A549 (cell line): ENCODE data around the gene AMZ1. TPM values are rescaled to one million over a fixed set of nuclear protein-coding genes. Genes with fewer than 3 reads are reported as not detected.
"Not testable (repeated sequence)": the region's sequence is repeated elsewhere in the genome, so short reads cannot be mapped to it uniquely, and the experiment has no call there.

ENCODE experiments used
- ATAC-seq, 2 experiments: fragments of 200-7000 bp in 1 of 2; fragments of >200 bp in 1 of 2; cut with Nextera tagmentation in 1 of 2; cut with Tn5 transposase in 1 of 2; 3 replicates each; pipeline versions ENCODE4 v1.8.0 to v1.9.1; 2018 to 2020; ENCODE audit warnings: mild to moderate bottlenecking in 1 of 2, moderate library complexity in 1 of 2
- CTCF ChIA-PET: fragments of 300-600 bp; sonication (Branson Sonifier 250); formaldehyde crosslinking; extraction: SDS; loops from one replicate; lab custom pipeline; 2021; ENCODE audit warnings: antibody characterized with exemption, inconsistent platforms; lab: Yijun Ruan, JAX
- POLR2A ChIA-PET: fragments of 350-600 bp; formaldehyde crosslinking; extraction: SDS; loops from one replicate; lab custom pipeline; 2021; ENCODE audit warnings: antibody characterized with exemption, inconsistent platforms; lab: Yijun Ruan, JAX
- DNase-seq, 2 experiments: peaks; one replicate each; pipeline versions ENCODE4 v3.0.0 to v3.0.0-alpha.2; 2011 to 2016; ENCODE audit warnings: low read depth in 1 of 2, low spot score in 1 of 2
- FAIRE-seq: peaks from 2 replicates; lab custom pipeline; 2011; peaks lifted over from hg19 to GRCh38; lab: Jason Lieb, UNC
- H3K27ac ChIP-seq, 2 experiments: fragments of >200 bp; sonication (Bioruptor Twin); formaldehyde crosslinking; 3 replicates each; pipeline ENCODE4 v1.5.1; 2016 to 2017
- H3K4me1 ChIP-seq: fragments of >200 bp; sonication (Bioruptor Twin); formaldehyde crosslinking; 3 replicates; pipeline ENCODE4 v1.6.1; 2016
- H3K4me2 ChIP-seq: fragments of >200 bp; sonication (Bioruptor Twin); formaldehyde crosslinking; 3 replicates; pipeline ENCODE4 v1.6.1; 2016
- H3K4me3 ChIP-seq: fragments of >200 bp; sonication (Bioruptor Twin); formaldehyde crosslinking; 3 replicates; pipeline ENCODE4 v1.5.1; 2016
- H3K9me3 ChIP-seq: fragments of >200 bp; sonication (Bioruptor Twin); formaldehyde crosslinking; 3 replicates; pipeline ENCODE4 v1.6.1; 2016
- CBX8 ChIP-seq: fragments of 200-600 bp; sonication (generic); IDR thresholded peaks from 2 replicates; pipeline ENCODE4 v1.6.1; 2016
- CHD4 ChIP-seq: fragments of 200-600 bp; sonication (generic); IDR thresholded peaks from 2 replicates; pipeline ENCODE4 v1.6.1; 2016; ENCODE audit warnings: antibody characterized with exemption, mild to moderate bottlenecking, borderline replicate concordance
- EP300 ChIP-seq, 2 experiments: fragments of >200 bp; sonication (Bioruptor Twin); formaldehyde crosslinking; IDR thresholded peaks; 2 replicates in 1 of 2; 3 replicates in 1 of 2; pipeline ENCODE4 v1.6.1; 2016 to 2017
- ESRRA ChIP-seq: fragments of 150-350 bp; IDR thresholded peaks from 2 replicates; pipeline ENCODE4 v1.6.1; 2014; ENCODE audit warnings: mild to moderate bottlenecking, low read length, borderline replicate concordance
- FOSB ChIP-seq: fragments of 250-450 bp; sonication (Bioruptor Pico); IDR thresholded peaks from 2 replicates; pipeline ENCODE4 v1.5.0; 2020; ENCODE audit warnings: mild to moderate bottlenecking, moderate library complexity
- FOSL2 ChIP-seq, 2 experiments: fragments of 450-650 bp in 1 of 2; fragments of >200 bp in 1 of 2; sonication (Bioruptor Twin) in 1 of 2; formaldehyde crosslinking; IDR thresholded peaks; 2 replicates each; pipeline versions ENCODE4 v1.5.0 to v1.6.1; 2016 to 2020; ENCODE audit warnings: mild to moderate bottlenecking in 1 of 2, moderate library complexity in 1 of 2
- HDAC2 ChIP-seq: fragments of 200-600 bp; sonication (generic); IDR thresholded peaks from 2 replicates; pipeline ENCODE4 v1.6.1; 2016
- HES2 ChIP-seq: fragments of >200 bp; sonication (Bioruptor Twin); formaldehyde crosslinking; IDR thresholded peaks from 2 replicates; pipeline ENCODE4 v1.6.1; 2016
- HOXB5 ChIP-seq: fragments of 250-450 bp; sonication (Bioruptor Pico); IDR thresholded peaks from 2 replicates; pipeline ENCODE4 v1.5.0; 2020; ENCODE audit warnings: mild to moderate bottlenecking, moderate library complexity
- JUNB ChIP-seq: fragments of >200 bp; sonication (Bioruptor Twin); formaldehyde crosslinking; IDR thresholded peaks from 2 replicates; pipeline ENCODE4 v1.6.1; 2016
- KDM1A ChIP-seq: fragments of 200-600 bp; sonication (generic); IDR thresholded peaks from 2 replicates; pipeline ENCODE4 v1.6.1; 2016; ENCODE audit warnings: low read depth, mild to moderate bottlenecking
- NPAS2 ChIP-seq: fragments of 250-450 bp; sonication (Bioruptor Pico); IDR thresholded peaks from 2 replicates; pipeline ENCODE4 v1.8.0; 2022; ENCODE audit warnings: mild to moderate bottlenecking, moderate library complexity, borderline replicate concordance
- NR3C1 ChIP-seq: fragments of >200 bp; sonication (Bioruptor Twin); formaldehyde crosslinking; IDR thresholded peaks from 3 replicates; pipeline ENCODE4 v1.6.1; 2017
- RAD21 ChIP-seq, 2 experiments: fragments of >200 bp in 1 of 2; sonication (Bioruptor Twin) in 1 of 2; formaldehyde crosslinking in 1 of 2; IDR thresholded peaks in 1 of 2; conservative IDR thresholded peaks in 1 of 2; 2 replicates in 1 of 2; 3 replicates in 1 of 2; pipeline ENCODE4 v1.6.1; 2012 to 2018; ENCODE audit warnings: inconsistent platforms in 1 of 2
- RNF2 ChIP-seq: fragments of 200-600 bp; sonication (generic); IDR thresholded peaks from 2 replicates; pipeline ENCODE4 v1.6.1; 2016; ENCODE audit warnings: low read depth, mild to moderate bottlenecking, antibody characterized with exemption, moderate library complexity, borderline replicate concordance
- USF2 ChIP-seq: fragments of 450-650 bp; IDR thresholded peaks from 2 replicates; pipeline ENCODE4 v1.6.1; 2014; ENCODE audit warnings: antibody characterized with exemption
- ZFP36 ChIP-seq: fragments of 450-650 bp; IDR thresholded peaks from 2 replicates; pipeline ENCODE4 v1.6.1; 2014; ENCODE audit warnings: borderline replicate concordance; ENCODE audit not compliant: partially characterized antibody
- ZNF302 ChIP-seq: fragments of 250-450 bp; sonication (Bioruptor Pico); IDR thresholded peaks from 2 replicates; pipeline ENCODE4 v1.9.0; 2021; ENCODE audit warnings: inconsistent platforms, mild to moderate bottlenecking, moderate library complexity
- ZSCAN20 ChIP-seq: fragments of 250-450 bp; sonication (Bioruptor Pico); IDR thresholded peaks from 2 replicates; pipeline ENCODE4 v1.8.0; 2022; ENCODE audit warnings: mild to moderate bottlenecking, moderate library complexity
- WGBS: methylation state at CpG from one replicate; pipeline ENCODE4 v1.1.6; 2017; ENCODE audit errors: missing lambda C conversion rate; 5-methylcytosine and 5-hydroxymethylcytosine counted together
- polyA plus RNA-seq, 4 experiments: library from polyadenylated mRNA; depleted of rRNA in 3 of 4; stranded (reverse); fragments of >200 nt; fragmentation: RNase III in 1 of 4; extraction: RNeasy Plus Mini Kit Qiagen cat#74134 plus additional on column Dnase treatment in 1 of 4; gene quantifications; 2 replicates in 3 of 4; 3 replicates in 1 of 4; pipeline ENCODE4 v1.2.3, GENCODE V29; 2011 to 2017
- TF ChIP-seq, protein P1 (sequence below): fragments of >200 bp; sonication (Bioruptor Twin); formaldehyde crosslinking; IDR thresholded peaks from 3 replicates; pipeline ENCODE4 v1.5.1; 2016

AMZ1 gene
- polyA plus RNA-seq, 2 of the 4 experiments (the other 2 are of a cell fraction) = 0.01 TPM; not detected in 1

DNA sequence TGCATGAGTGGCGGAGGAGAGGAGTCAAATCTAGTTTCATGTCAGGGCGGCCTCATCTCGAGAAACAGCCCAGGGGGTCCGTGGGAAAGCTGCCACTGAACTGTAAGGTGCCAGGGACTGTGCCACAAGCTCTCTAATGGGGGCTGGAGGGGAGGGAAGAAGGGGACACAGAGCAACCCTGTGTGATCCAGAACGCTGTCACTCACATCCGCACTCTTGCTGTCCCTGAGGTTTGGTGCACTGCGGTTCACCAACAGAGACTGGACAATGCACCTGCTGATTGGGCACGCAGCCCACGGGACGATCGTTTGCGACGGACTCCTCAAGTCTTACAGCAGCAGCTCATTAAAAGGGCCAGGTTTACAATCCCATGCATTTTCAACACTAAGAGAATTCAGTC lies 47.7 kb downstream of the AMZ1 start:
- Histone ChIP-seq H3K27ac (no peak overlapping the region), H3K4me1 (no peaks in the 10 kb centered on the region), H3K4me3 (no peak overlapping the region), H3K4me2 (no peak overlapping the region), H3K9me3 (no peaks in the 10 kb centered on the region)
- TF ChIP-seq JUNB = no peak
- TF ChIP-seq RNF2 = no peak
- TF ChIP-seq HES2 = no peak
- no peak for TF ChIP-seq NR3C1
- no peak for TF ChIP-seq EP300 (IDR thresholded peaks at IDR 0.05)
- no peak for TF ChIP-seq FOSB (CRISPR knock-in tag)
- no peak for TF ChIP-seq ZSCAN20 (CRISPR knock-in tag)
- no peak for TF ChIP-seq USF2
- TF ChIP-seq HDAC2 = no peak
- TF ChIP-seq, protein P1, sequence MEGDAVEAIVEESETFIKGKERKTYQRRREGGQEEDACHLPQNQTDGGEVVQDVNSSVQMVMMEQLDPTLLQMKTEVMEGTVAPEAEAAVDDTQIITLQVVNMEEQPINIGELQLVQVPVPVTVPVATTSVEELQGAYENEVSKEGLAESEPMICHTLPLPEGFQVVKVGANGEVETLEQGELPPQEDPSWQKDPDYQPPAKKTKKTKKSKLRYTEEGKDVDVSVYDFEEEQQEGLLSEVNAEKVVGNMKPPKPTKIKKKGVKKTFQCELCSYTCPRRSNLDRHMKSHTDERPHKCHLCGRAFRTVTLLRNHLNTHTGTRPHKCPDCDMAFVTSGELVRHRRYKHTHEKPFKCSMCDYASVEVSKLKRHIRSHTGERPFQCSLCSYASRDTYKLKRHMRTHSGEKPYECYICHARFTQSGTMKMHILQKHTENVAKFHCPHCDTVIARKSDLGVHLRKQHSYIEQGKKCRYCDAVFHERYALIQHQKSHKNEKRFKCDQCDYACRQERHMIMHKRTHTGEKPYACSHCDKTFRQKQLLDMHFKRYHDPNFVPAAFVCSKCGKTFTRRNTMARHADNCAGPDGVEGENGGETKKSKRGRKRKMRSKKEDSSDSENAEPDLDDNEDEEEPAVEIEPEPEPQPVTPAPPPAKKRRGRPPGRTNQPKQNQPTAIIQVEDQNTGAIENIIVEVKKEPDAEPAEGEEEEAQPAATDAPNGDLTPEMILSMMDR = no peak
- no peak for TF ChIP-seq HOXB5 (CRISPR knock-in tag)
- no peak for TF ChIP-seq ZFP36
- TF ChIP-seq ZNF302 (CRISPR knock-in tag) = no peak
- TF ChIP-seq KDM1A = no peak
- TF ChIP-seq ESRRA = no peak
- TF ChIP-seq RAD21 (conservative IDR thresholded peaks at IDR 0.05 in 1 of 2, IDR thresholded peaks at IDR 0.05 in 1 of 2) = no peak
- TF ChIP-seq FOSL2 (IDR thresholded peaks at IDR 0.05) = no peak
- TF ChIP-seq FOSL2 (CRISPR knock-in tag; IDR thresholded peaks at IDR 0.05) = no peak
- FAIRE-seq (no peak), DNase-seq (no peak), ATAC-seq (no peak)
- ChIA-PET POLR2A (no interaction called here), CTCF (interaction anchor here (1.1 to 1.3 kb wide), 2 partner anchors 11 to 26 kb away, joined by 3 to 4 read pairs; no protein-coding TSS in a partner anchor)
- WGBS = 91% methylated on average over 13 of the region's 13 CpGs

- H3K4me1 ChIP-seq = no peaks in the 10 kb centered on the region
- ATAC-seq = no peak
- CTCF ChIA-PET = interaction anchor here (0.9 kb wide), 1 partner anchor 18 kb away, joined by 4 read pairs; no protein-coding TSS in a partner anchor
- no peak overlapping the region for H3K27ac ChIP-seq
- H3K4me2 ChIP-seq = no peak overlapping the region
- H3K9me3 ChIP-seq = no peaks in the 10 kb centered on the region
- FAIRE-seq = no peak
- DNase-seq = no peak
- WGBS = 93% methylated on average over 17 of the region's 17 CpGs
- no peak for TF ChIP-seq NPAS2 (CRISPR knock-in tag)
- TF ChIP-seq, protein P1 = no peak
- TF ChIP-seq CBX8 = no peak
- TF ChIP-seq CHD4 = no peak
- POLR2A ChIA-PET = no interaction called here
- no peak overlapping the region for H3K4me3 ChIP-seq
Measured at GRCh38 chr7:2736411-2736914, 48.5 kb downstream of the AMZ1 start.

DNA sequence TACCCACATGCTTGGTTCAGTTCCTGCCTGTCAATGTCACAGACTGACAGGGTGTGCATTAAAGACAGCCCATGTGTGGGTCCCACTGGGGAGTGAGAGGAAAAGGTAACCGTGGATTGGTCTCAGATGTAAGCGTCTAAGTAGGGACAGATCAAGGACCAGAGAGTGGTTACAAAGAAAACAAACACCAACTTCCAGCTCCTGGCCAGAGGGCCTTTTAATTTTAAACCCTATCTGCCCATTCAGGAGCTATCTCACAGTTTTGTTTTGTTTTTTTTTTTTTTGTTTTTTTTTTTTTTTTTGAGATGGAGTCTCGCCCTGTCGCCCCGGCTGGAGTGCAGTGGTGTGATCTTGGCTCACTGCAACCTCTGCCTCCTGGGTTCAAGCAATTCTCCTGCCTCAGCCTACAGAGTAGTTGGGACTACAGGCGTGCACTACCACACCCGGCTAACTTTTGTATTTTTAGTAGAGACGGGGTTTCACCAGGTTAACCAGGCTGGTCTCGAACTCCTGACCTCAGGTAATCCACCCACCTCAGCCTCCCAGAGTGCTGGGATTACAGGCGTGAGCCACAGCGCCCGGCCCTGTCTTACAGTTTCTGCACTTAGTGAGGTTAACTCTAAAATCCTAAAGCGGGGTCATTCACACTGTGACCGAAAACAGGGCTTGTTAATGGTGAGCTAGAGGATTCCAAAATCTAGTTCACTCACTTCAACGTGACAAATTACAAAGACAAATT lies 49.2 kb downstream of the AMZ1 start:
- H3K9me3 ChIP-seq, H3K4me1 ChIP-seq, FAIRE-seq, DNase-seq, ATAC-seq, POLR2A ChIA-PET, H3K27ac ChIP-seq, H3K4me2 ChIP-seq, H3K4me3 ChIP-seq: not testable (repeated sequence)
- WGBS = 95% methylated on average over 15 of the region's 15 CpGs
- CTCF ChIA-PET = interaction anchor here (0.9 to 2.3 kb wide), 4 partner anchors 18 to 50 kb away, joined by 3 to 11 read pairs (median 4); no protein-coding TSS in a partner anchor
